HG03045 (cell line): ENCODE data around the gene TMEM11.
"Not testable (repeated sequence)": the region's sequence is repeated elsewhere in the genome, so short reads cannot be mapped to it uniquely, and the experiment has no call there.

Experiments
- ATAC-seq: cut with Tn5 transposase; IDR thresholded peaks from one replicate; pipeline ENCODE4 v1.9.1; 2021; ENCODE audit warnings: mild to moderate bottlenecking, moderate library complexity; ENCODE audit not compliant: unreplicated experiment

TMEM11 gene

DNA sequence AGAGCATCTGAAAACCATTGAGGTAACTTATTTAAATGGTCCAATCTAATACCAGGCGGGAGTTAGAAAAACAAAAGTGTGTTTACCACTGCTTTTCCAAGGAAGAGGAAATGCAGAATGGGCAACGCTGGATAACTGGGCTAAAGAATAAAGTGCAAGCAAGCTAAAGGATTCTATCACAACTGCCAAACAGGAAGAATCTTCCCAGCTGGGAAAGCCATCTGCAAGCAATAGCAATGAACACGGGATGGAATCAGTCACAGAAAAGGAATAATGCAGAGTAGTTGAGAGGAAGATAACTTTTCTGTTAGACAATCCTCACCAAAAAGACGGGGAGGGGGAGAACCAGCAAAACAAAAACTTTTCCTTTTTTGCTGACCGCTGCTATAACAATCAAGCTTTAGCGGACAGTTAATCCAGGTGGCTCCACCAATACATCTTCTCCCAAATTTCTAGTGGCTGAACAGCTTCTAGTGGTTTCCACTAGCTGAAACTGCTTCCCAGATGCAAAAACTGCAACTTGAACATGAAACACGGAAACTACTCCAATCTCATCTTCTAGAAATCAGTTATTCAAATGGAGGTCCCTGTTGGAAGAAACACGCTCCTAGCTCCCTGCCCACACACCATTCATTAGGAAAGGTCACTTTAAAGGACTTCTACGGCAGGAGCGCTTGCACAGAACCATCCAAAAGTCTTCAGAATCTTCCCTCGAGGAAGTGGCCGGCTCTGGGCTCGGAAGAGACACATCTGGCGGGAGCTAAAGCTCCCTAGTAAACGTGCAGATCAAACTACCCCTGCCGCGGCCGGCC, 929 bp downstream of the TMEM11 start:
- ATAC-seq, result no peak

DNA sequence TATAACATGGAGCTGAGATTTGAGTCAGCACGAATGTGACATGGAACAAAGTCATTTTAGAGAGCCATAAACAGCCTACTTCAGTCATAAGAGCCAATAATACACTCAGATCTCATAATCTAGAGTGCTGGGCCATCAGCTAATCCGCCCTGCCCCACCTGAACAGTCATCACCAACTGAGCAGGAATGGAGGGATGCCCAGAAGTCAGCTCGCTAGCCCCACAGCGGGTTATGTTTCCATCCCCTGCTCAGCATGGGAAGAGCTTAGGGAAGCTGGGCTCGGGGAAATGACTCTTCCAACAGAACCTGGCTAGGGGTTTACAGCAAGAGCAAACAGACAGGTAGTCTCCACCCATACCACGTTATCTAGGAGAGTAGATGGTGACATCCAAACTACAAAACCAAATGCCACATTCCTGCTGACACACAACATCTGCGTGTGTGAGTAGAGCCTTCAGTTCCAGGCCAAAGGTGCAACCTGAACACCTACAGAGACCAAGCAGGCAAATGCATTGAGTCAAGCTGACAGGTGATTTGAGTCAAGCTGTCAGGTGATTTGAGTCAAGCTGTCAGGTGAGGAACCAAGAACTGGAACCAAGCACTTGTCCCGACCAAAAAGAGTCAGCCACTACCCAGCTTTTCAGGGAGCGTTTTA, 2.0 kb downstream of the TMEM11 start:
- ATAC-seq, result no peak

- ATAC-seq, result no peak
Measured at GRCh38 chr17:21210411-21211076, 3.4 kb downstream of the TMEM11 start.

- no peak for ATAC-seq
Measured at GRCh38 chr17:21209511-21210175, 4.3 kb downstream of the TMEM11 start.

DNA sequence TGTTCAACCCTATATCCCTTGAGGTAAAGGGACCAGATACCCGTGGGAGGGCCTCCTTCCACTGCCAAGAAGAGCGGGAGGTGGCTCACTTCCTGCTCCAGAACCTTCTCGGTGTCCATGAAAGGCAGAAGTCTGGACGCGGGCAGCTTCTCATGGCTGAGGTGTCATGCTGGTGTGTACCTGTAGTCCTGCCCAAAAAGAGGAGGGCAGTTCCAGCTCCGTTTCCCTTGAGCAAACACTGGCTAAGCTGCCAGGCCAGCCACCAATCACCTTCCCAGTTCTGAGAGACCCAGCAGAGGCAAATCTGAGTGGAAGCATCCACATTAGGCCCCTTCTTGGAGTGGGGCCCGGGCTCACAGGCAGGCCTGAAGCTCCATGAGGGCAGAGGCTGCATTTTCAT, 5.6 kb downstream of the TMEM11 start:
- ATAC-seq, result no peak

DNA sequence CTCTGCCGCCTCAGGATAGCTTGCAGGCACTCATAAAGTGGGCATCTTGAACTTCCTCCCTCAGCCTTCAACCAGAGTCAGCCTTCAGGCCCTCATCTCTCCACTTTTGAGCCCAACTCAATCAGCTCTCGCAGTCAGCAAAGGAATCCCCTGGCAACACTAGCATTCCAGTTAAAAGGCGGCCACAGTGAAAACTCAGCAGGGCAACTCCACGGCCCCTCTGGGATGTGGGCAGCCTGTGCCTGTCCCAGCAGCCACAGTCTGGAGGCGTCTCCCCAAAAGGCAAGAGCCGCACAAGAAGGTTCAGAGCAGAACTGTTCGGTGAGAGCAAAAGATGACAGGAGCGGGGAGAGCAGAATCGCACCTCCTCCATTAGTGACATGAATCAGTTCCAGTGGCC, 9.0 kb downstream of the TMEM11 start:
- ATAC-seq, result no peak

GRCh38 chr17:21202512-21202911, 11.4 kb downstream of the TMEM11 start:
- no peak for ATAC-seq

DNA sequence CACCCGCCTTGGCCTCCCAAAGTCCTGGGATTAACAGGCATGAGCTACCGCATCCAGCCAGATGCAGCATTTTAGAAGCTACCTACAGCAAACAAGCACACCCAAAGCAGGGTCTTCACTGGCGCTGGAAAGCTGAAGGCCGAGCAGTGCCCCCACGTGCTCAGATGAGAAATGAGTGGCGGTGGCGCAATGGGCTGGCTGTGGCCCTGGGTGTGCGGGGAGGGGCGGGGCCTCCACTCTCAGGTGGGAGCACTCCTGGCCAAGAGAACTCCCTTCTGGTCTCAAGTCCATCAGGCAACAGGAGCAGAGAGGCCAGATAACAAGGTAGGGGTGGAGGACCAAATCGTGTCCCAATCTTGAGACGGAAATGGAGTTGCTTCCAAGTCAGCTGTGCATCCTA, 12.1 kb downstream of the TMEM11 start:
- ATAC-seq, result no peak

DNA sequence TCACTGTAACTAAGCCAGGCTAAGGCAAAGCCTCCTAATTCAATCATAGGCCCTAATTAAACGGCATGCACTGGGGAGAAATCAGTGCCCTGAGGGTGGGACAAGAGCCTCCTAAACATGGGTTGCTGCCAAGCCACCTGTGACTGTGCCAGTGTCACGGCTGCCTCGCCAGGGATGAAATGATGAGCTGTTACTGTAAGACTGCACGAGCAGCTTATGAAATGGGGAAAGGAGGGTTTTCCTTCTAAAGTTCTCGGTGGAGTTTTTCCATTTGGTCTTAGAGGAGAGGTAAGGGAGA, 12.7 kb downstream of the TMEM11 start:
- no peak for ATAC-seq

GRCh38 chr17:21200590-21201297, 13.2 kb downstream of the TMEM11 start:
- ATAC-seq, result no peak

DNA sequence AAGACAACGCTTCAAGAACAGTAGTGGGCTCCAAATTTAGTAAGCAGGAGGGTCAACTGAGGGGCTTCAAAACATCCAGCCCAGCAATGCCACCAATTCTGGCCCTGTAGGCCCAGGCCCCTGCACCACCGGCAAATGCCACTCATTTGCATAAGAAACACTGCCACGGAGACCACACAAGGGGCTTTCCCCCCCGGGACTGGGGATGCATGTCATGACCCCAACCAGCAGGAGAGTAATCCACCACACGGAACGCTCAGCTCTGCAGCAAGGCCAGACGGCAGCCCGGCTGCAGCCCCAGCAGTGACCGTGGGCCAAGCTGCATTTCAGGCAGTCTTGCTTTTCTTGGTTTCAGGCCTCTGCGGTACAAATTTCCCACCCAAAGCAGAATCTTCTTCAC, 14.1 kb downstream of the TMEM11 start:
- no peak for ATAC-seq

DNA sequence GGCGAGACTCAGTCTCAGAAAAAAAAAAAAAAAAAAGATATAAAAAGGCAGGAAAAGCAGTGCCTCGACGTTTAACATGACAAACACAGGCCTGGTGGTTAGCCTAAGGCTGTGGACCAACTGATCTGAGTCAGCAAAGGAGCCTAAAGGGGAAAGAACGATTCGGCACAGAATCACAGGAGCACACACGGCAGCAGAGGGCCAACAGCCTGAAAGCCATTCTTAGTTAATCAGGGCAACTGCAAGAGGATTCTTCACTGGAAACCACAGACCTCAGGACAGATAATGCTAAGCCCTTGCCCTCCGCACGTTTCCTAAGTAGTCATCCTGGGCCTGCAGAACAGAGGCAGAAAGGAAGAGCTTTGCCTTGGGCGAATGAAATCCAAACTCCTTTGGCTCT, 14.7 kb downstream of the TMEM11 start:
- no peak for ATAC-seq

DNA sequence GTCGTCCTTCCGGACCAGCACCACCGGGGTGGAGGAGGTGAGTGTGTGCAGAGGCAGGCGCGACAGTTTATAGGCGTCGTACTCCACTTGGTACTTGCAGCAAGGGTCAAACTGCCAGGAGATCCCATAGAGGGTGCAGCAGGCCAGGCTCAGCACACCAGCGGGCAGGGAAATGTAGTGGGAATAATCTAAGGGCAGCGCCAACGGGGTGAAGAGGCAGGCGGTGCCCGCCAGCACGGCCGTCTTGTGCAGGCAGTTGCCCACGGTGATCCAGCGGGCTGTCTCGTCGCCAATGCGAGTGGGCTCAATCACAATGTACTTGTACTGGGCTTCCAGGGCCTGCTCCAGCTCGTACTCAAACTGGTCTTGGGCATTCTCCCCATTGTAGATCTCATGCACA, 15.6 kb downstream of the TMEM11 start:
- ATAC-seq, result no peak

- ATAC-seq, result no peak
Measured at GRCh38 chr17:21196126-21196525, 17.8 kb downstream of the TMEM11 start.

GRCh38 chr17:21194703-21195102, 19.3 kb downstream of the TMEM11 start:
- no peak for ATAC-seq

DNA sequence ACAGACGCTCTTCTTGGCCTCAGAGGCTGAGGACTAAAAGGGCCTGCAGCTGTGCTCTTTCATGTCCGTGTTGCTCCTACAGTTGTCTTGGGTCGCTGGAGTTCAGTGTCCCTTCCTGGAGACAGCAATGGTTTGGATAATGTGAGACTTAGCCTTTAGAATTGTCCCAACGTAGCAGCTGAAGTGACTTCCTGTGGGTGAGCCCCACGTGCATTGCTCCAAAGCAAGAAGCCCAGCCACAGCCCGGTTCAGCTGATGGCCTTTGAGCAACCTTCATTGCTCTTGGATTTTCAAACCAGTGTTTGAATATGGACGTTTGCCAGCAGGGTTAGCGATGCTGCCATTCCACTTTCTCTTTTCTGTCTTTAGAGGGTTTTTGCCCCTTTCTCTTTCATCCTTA, 19.7 kb downstream of the TMEM11 start:
- no peak for ATAC-seq

DNA sequence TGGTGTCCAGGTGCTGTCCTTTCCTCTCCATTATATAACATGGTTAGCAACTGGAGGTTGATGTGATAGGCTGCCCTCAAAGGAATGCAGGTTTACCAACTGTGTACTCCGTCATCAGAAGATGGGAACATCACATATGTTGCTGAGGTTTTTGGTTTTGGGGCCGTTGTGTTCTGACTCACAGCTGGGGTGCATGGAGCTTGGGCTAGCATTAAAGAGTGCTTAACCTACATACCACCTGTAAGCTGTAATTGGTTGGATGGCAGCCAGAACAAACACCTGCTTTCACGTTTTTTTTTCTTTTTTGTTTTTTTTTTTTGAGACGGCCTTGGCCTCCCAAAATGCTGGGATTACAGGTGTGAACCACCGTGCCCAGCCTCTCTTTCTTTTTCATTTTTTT, 20.9 kb downstream of the TMEM11 start:
- no peak for ATAC-seq

DNA sequence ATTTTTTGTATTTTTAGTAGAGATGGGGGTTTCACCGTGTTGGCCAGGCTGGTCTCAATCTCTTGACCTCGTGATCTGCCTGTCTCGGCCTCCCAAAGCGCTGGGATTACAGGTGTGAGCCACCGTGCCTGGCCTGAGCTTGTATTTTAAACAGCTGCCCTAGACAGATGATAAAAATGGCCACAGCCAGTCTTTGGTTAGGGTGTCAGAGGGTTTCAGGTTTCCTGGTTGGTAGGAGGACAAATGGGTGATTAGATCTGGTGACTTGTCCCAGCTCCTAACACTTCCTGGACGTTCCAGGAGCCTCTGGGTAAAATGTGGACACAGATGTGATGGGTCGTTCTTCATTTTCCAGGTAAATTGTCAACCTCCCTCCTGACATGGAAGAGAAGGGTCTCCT, 21.5 kb downstream of the TMEM11 start:
- not testable (repeated sequence) for ATAC-seq

GRCh38 chr17:21191698-21192097, 22.3 kb downstream of the TMEM11 start:
- ATAC-seq, result no peak

DNA sequence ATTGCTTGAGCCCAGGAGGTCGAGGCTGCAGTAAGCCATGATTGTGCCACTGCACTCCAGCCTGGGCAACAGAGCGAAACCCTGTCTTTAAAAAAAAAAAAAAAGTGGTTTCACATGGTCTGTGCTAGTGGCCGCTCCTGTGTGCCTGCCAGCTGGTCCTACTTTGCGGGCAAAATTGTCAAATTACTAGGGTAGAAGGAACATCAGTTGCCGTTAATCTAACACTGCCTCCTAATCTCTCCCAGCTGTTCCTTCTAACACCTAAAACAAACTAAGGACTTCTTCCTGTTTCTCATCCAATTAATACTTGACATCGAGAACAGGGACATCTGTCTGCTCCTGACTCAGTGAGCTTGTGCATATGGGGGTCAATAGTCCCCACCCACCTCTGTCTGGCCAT, 23.9 kb downstream of the TMEM11 start:
- ATAC-seq, result no peak

DNA sequence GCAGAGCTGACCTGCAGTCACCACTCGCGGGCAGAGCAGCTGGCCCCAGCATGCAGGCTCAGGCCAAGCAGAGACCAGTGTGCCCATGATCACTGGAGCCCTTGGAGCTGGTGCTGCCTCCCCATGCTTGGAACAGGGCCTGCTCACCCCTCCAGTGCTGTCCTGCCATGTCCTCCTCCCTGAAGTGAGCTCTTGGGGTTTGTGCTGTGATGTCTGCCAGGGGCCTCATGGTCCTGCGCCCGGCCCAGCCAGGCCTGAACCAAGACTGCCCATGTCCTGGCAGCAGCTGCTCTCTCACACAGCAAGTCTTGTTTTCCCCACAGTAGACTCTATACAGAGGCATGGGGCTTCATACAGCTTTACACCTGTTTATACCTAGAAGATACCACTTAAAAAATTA, 24.6 kb downstream of the TMEM11 start:
- ATAC-seq, result no peak
